GM12872 (cell line): ENCODE measurements around the gene IGFL1.

Experiments
- TF ChIP-seq, protein P1 (sequence below): IDR thresholded peaks from 3 replicates; pipeline ENCODE4 v1.5.1; 2011; ENCODE audit warnings: low read depth, mild to moderate bottlenecking, low read length, moderate library complexity; ENCODE audit not compliant: insufficient read depth

Gene IGFL1

DNA sequence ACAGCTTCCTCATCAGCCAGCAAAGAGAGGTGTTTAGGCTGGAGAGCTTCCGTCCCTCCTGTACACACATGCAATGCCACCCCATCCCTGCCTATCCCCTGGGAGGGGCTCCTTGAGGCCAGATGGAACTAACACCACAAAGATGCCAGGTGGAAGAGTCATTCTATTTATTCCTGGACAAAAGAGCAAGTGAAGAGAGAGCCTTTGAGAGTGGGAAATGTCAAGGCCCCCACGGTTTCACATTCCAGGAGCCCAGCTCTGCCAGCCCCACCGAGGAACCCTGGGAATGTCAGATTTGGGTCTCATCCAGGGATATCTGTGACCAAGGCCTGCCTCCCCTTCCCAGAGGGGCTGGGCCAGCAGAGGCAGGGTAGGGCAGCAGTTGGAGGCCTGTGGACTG is 30.8 kb upstream of the IGFL1 start:
- TF ChIP-seq, protein P1, sequence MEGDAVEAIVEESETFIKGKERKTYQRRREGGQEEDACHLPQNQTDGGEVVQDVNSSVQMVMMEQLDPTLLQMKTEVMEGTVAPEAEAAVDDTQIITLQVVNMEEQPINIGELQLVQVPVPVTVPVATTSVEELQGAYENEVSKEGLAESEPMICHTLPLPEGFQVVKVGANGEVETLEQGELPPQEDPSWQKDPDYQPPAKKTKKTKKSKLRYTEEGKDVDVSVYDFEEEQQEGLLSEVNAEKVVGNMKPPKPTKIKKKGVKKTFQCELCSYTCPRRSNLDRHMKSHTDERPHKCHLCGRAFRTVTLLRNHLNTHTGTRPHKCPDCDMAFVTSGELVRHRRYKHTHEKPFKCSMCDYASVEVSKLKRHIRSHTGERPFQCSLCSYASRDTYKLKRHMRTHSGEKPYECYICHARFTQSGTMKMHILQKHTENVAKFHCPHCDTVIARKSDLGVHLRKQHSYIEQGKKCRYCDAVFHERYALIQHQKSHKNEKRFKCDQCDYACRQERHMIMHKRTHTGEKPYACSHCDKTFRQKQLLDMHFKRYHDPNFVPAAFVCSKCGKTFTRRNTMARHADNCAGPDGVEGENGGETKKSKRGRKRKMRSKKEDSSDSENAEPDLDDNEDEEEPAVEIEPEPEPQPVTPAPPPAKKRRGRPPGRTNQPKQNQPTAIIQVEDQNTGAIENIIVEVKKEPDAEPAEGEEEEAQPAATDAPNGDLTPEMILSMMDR, result no peak

DNA sequence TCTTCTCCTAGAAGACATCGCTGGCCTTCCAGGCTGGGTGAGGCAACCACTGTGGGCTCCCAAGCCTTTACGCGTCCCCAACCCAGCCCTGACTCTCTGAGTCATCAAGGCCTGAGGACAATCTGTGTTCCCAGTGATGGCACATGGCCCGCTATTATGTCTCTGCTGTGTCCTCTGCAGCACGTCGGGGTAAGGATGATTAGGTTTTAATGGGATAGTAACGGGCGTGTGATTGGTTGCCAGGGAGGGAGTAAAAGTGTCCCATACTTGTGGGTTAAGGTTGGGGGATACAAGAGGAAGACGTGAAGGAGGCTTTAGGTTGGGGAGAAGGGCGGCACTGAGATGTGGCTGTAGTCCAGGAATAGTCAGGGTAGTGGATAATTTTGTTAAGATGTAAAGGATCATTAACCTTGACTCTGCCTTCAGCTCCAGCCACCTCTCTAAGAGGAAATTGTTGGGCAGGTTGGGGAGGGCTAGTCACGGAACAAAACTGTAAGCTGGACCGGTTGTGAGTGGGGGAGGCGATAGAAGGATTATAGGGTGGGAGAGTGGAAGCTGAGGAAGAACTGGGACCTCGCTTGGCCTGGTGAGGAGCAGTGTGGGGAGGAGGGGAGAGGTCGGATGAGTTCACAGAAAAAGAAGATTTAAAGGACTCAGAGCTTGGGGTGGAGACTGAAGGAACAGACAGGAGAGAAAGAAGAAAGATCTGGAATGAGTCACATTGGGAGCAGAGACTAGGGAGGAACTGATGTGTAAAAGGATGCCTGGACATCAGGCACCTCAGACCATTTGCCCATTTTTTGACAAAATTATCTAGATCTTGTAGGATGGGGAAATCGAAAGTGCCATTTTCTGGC is 27.9 kb upstream of the IGFL1 start:
- TF ChIP-seq, protein P1, result no peak

DNA sequence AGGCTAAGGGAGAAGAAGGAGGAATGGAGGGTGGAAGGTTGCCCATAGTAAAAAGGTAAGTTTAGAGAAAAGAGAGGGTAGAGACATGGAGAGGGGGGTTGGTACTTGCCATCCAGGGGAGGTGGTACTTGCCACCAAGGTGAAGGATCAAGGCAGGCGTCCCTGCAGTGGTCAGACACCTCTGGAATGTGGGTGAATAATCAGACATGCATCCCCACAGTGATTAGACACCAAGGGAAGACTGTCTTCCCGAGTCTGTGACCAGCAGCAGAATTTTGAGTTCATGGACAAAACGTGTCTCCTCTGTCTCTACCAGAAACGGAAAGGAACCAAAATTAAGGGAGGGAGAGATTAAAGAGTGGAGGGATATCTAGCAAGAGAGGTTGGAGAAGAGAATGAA is 27.1 kb upstream of the IGFL1 start:
- TF ChIP-seq, protein P1, result no peak

DNA sequence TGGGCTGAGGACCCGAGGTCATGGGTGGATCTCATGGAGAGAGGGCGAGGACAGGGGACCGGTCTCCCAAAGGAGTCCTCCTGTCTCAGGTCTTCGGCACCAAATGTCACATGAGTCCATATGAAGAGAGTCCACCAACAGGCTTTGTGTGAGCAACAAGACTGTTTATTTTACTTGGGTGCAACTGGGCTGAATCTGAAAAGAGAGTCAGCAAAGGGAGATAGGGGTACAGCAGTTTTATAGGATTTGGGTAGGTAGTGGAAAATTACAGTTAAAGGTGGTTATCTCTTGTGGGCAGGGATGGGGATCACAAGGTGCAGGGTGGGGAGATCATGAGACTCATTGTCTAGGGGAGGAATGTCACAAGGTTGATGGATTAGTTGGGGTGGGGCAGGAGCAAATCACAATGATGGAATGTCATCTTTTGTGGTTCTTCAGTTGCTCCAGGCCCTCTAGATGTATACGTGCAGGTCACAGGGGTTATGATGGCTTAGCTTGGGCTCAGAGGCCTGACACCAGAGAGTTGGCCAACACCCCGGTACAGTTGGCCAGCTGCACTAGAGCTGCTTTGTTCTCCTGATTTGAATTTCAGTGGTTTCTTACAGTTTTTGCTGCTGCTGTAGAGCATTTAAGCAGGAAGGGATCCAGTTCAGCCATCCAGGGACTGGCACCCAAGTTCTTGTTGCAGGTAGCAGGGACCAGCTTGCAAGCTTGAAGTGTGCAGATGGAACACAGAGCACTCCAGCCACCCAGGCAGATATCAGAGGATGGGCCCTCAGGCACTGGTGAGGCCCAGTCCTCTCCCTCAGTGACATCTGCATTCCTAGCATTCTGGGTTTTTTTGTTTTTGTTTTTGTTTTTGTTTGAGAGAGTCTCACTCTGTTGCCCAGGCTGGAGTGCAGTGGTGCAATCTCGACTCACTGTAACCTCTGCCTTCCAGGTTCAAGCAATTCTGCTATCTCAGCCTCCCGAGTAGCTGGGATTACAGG is 26.4 kb upstream of the IGFL1 start:
- TF ChIP-seq, protein P1, result no peak

DNA sequence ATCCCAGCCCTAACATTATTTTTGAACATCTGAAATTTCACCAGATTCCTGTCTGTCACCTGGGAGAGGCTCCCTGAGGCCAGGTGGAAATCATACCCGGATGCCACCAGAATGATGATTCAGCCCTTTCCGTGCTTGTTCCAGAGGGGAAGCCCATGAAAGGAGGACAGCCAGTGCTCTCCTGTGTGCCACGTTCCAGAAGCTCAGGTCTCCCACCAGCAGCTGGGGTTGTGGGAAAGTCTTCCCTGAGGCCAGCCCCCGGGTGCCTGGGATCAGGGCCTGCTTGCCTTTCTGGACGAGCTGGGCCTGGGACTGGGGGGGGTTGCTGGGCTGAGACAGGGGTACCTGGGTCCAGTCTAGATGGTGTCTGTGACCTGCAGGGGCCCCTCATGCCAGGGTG is 25.5 kb upstream of the IGFL1 start:
- TF ChIP-seq, protein P1, result no peak

DNA sequence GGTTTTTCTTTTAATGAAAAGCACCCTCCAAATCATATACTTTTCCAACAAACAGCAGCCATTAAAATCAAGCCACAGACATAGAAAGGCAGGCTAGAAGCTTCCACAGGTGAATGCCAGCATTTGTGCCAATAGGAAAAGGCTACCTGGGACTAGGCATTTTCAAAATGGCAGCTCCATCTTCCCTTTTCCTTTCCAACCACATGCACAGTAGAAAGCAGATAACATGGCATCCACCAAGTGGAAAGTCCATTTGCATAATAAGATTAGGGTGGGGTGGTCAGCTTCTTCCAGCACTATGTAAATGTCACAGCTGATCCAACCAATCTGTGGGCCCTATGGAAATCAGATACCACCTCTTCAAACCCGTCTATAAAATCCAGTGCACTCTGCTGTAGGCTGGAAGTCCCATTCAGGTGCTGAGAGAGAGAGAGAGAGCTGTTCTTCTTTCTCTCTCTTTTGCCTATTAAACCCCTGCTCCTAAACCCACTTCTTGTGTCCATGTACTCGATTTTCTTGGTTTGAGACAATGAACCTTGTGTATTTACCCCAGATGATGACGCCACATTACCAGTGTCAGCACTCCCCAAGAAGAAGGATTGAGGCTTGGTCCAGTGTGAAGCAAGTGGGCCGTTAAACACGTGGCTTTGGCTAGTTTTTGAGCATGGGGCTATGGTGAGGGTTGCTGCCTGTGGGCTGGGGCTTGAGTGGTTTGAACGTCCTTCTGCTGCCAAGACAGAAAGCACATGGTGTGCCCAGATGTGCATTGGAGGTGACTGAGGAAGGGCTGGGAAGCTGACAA is 24.2 kb upstream of the IGFL1 start:
- TF ChIP-seq, protein P1, result no peak
